B cell (primary cell): Measurements from ENCODE around the gene RELCH. TPM values are rescaled to one million over a fixed set of nuclear protein-coding genes. Genes with fewer than 3 reads are reported as not detected.

Experiments
- ATAC-seq: fragments of 200-7000 bp; cut with Tn5 transposase; one replicate; pipeline ENCODE4 v1.10.0; 2021; ENCODE audit warnings: low read depth, mild to moderate bottlenecking, moderate number of reproducible peaks, moderate library complexity
- CTCF ChIA-PET: fragments of 350-600 bp; sonication (Branson Sonifier 250); formaldehyde crosslinking; loops from one replicate; lab custom pipeline; 2021; ENCODE audit warnings: antibody characterized with exemption, inconsistent platforms; lab: Charles Lee
- POLR2A ChIA-PET: fragments of 350-600 bp; sonication (Branson Sonifier 250); formaldehyde crosslinking; loops from one replicate; lab custom pipeline; 2021; ENCODE audit warnings: antibody characterized with exemption; lab: Charles Lee
- DNase-seq: peaks from one replicate; pipeline ENCODE4 v3.0.0; 2013
- H2AFZ ChIP-seq: 2 replicates; pipeline ENCODE4 v1.6.1; 2012; ENCODE audit warnings: mild to moderate bottlenecking, low read depth, low read length; ENCODE audit not compliant: insufficient read depth, poor library complexity, severe bottlenecking
- H3K27ac ChIP-seq, 2 donors: 1 replicate in 1 of 2; 2 replicates in 1 of 2; pipeline ENCODE4 v1.5.1; 2012 to 2013; ENCODE audit warnings: low read length in 2 of 2, mild to moderate bottlenecking in 2 of 2, moderate library complexity in 1 of 2
- H3K27me3 ChIP-seq, 4 experiments: fragments of 200-600 bp in 1 of 4; sonication (generic) in 1 of 4; replicated peaks in 1 of 4; 1 replicate in 2 of 4; 2 replicates in 2 of 4; pipeline versions ENCODE4 v1.6.1 to v1.7.0; 2013 to 2016; ENCODE audit warnings: low read length in 3 of 4, mild to moderate bottlenecking in 2 of 4, mixed read lengths in 1 of 4, moderate library complexity in 1 of 4; ENCODE audit not compliant: insufficient read depth in 4 of 4, control insufficient read depth in 3 of 4; ENCODE audit errors: control extremely low read depth in 1 of 4
- H3K36me3 ChIP-seq, 2 experiments: replicated peaks in 1 of 2; 1 replicate in 1 of 2; 2 replicates in 1 of 2; pipeline versions ENCODE4 v1.6.1 to v1.7.1; 2013; ENCODE audit warnings: low read length in 1 of 2; ENCODE audit not compliant: insufficient read depth in 2 of 2, control insufficient read depth in 1 of 2; ENCODE audit errors: control extremely low read depth in 1 of 2, extremely low read depth in 1 of 2
- H3K4me1 ChIP-seq, 2 donors: fragments of 200-600 bp in 1 of 2; sonication (generic) in 1 of 2; 1 replicate in 1 of 2; 2 replicates in 1 of 2; pipeline versions ENCODE4 v1.5.1 to v1.6.1; 2013 to 2017; ENCODE audit warnings: low read length in 2 of 2; ENCODE audit not compliant: control insufficient read depth in 2 of 2, insufficient read depth in 2 of 2
- H3K4me2 ChIP-seq: replicated peaks from 2 replicates; pipeline ENCODE3; 2012; ENCODE audit warnings: mild to moderate bottlenecking, low read depth, low read length; ENCODE audit not compliant: poor library complexity, severe bottlenecking
- H3K4me3 ChIP-seq, 5 experiments: fragments of 200-600 bp in 1 of 5; sonication (generic) in 1 of 5; 1 replicate in 3 of 5; 2 replicates in 2 of 5; pipeline versions ENCODE4 v1.5.1 to v1.7.0; 2011 to 2016; ENCODE audit warnings: low read length in 4 of 5, mild to moderate bottlenecking in 4 of 5, low read depth in 2 of 5, control low read depth in 1 of 5, moderate library complexity in 1 of 5; ENCODE audit not compliant: insufficient read depth in 1 of 5; ENCODE audit errors: control extremely low read depth in 1 of 5, extremely low read depth in 1 of 5
- H3K79me2 ChIP-seq: fragments of 200-600 bp; sonication (generic); one replicate; pipeline ENCODE4 v1.6.0; 2016; ENCODE audit warnings: low read length; ENCODE audit not compliant: control insufficient read depth, insufficient read depth
- H3K9ac ChIP-seq: fragments of 200-600 bp; sonication (generic); 2 replicates; pipeline ENCODE4 v1.6.1; 2017; ENCODE audit warnings: mild to moderate bottlenecking, low read length, moderate library complexity
- H3K9me3 ChIP-seq, 3 donors: one replicate each; pipeline versions ENCODE4 v1.6.1 to v1.7.1; 2013; ENCODE audit warnings: low read length in 2 of 3; ENCODE audit not compliant: control insufficient read depth in 2 of 3, insufficient read depth in 1 of 3; ENCODE audit errors: control extremely low read depth in 1 of 3
- H4K20me1 ChIP-seq: 2 replicates; pipeline ENCODE4 v1.6.0; 2012; ENCODE audit warnings: mild to moderate bottlenecking, low read length; ENCODE audit not compliant: insufficient read depth, control insufficient read depth, poor library complexity, severe bottlenecking
- H3K27ac Mint-ChIP-seq: one replicate; pipeline ENCODE4 v1.8.0; 2021; ENCODE audit warnings: mixed read lengths
- H3K27me3 Mint-ChIP-seq: one replicate; pipeline ENCODE4 v1.8.0; 2021; ENCODE audit warnings: mixed read lengths
- H3K4me1 Mint-ChIP-seq: one replicate; pipeline ENCODE4 v1.8.0; 2021; ENCODE audit warnings: mixed read lengths
- H3K4me3 Mint-ChIP-seq: one replicate; pipeline ENCODE4 v1.8.0; 2021; ENCODE audit warnings: mixed read lengths
- H3K9me3 Mint-ChIP-seq: one replicate; pipeline ENCODE4 v1.8.0; 2022; ENCODE audit warnings: mixed read lengths; ENCODE audit not compliant: insufficient read depth
- CTCF ChIP-seq: fragments of 200-600 bp; IDR thresholded peaks from one replicate; pipeline ENCODE4 v1.8.0; 2022; ENCODE audit warnings: antibody characterized with exemption, mild to moderate bottlenecking
- EZH2 ChIP-seq: IDR thresholded peaks from 2 replicates; pipeline ENCODE4 v1.6.1; 2012; ENCODE audit warnings: borderline replicate concordance, low read depth, mild to moderate bottlenecking, moderate library complexity, low read length; ENCODE audit not compliant: insufficient read depth, poor library complexity, severe bottlenecking
- WGBS: methylation state at CpG from one replicate; pipeline ENCODE4 v1.1.5; 2013; ENCODE audit warnings: missing lambda C conversion rate; ENCODE audit not compliant: insufficient coverage; 5-methylcytosine and 5-hydroxymethylcytosine counted together
- intact Hi-C: fragments of 100-400 bp; cut with micrococcal nuclease; formaldehyde crosslinking; loops from one replicate; pipeline ENCODE4 v1.10.0; 2022
- polyA plus RNA-seq: library from polyadenylated mRNA; depleted of rRNA; stranded (reverse); fragments of >200 nt; gene quantifications from 2 replicates; pipeline ENCODE4 v1.2.3, GENCODE V29; 2012
- total RNA-seq, 2 donors: library from RNA; stranded (reverse); fragments of 120-200 nt in 1 of 2; gene quantifications; 1 replicate in 1 of 2; 2 replicates in 1 of 2; pipeline versions ENCODE4 v1.2.3 to v1.2.4, GENCODE V29; 2013 to 2022

The RELCH gene
- total and polyA plus RNA-seq, 2 donors (not counting 1 experiment from before 2014, with no cell fraction given) = 17.6 to 77.9 TPM

GRCh38 chr18:62332964-62333695 is 146.1 kb downstream of the RELCH start:
- Histone ChIP-seq H3K9me3 (no peaks in the 10 kb centered on the region), H3K4me1 (peaks cover 0 to 3% of the 10 kb centered on the region in 2 donors), H3K4me3 (no peak overlapping the region), H4K20me1 (no peaks in the 10 kb centered on the region), H3K9ac (no peak overlapping the region), H3K27me3 (peaks cover 0 to 40% (median 23%) of the 10 kb centered on the region in 4 experiments), H3K27ac (no peak overlapping the region), H3K79me2 (no peaks in the 10 kb centered on the region), H3K36me3 (no peaks in the 10 kb centered on the region), H3K4me2 (no peak overlapping the region), H2AFZ (no peak overlapping the region)
- WGBS = 98% methylated on average over 10 of the region's 13 CpGs
- intact Hi-C loops = no loop called here
- TF ChIP-seq EZH2 (no peak), CTCF (no peak)
- Mint-ChIP-seq H3K9me3 (no peaks in the 10 kb centered on the region), H3K27me3 (peaks cover 77% of the 10 kb centered on the region), H3K27ac (no peak overlapping the region), H3K4me3 (no peak overlapping the region), H3K4me1 (no peaks in the 10 kb centered on the region)
- ATAC-seq = no peak
- CTCF ChIA-PET = interaction anchor here (0.8 kb wide), 1 partner anchor 121 kb away, joined by 3 read pairs; no protein-coding TSS in a partner anchor
- no peak for DNase-seq
- POLR2A ChIA-PET = no interaction called here

- Mint-ChIP-seq H3K4me1 (no peaks in the 10 kb centered on the region), H3K4me3 (no peak overlapping the region), H3K27me3 (peaks cover 75% of the 10 kb centered on the region), H3K27ac (no peak overlapping the region), H3K9me3 (no peaks in the 10 kb centered on the region)
- H3K9ac ChIP-seq = no peak overlapping the region
- TF ChIP-seq CTCF = no peak
- no peak for TF ChIP-seq EZH2
- H3K79me2 ChIP-seq = no peaks in the 10 kb centered on the region
- intact Hi-C loops = no loop called here
- H2AFZ ChIP-seq = no peak overlapping the region
- ChIA-PET CTCF (no interaction called here), POLR2A (no interaction called here)
- no peaks in the 10 kb centered on the region for H3K36me3 ChIP-seq
- 91% methylated on average over 2 of the region's 8 CpGs for WGBS
- ATAC-seq (no peak), DNase-seq (no peak)
- peaks cover 0 to 3% of the 10 kb centered on the region in 2 donors for H3K4me1 ChIP-seq
- peaks cover 0 to 31% (median 17%) of the 10 kb centered on the region in 4 experiments for H3K27me3 ChIP-seq
- no peak overlapping the region for H3K4me3 ChIP-seq
- H4K20me1 ChIP-seq = no peaks in the 10 kb centered on the region
- no peaks in the 10 kb centered on the region for H3K9me3 ChIP-seq
- H3K27ac ChIP-seq = no peak overlapping the region
- no peak overlapping the region for H3K4me2 ChIP-seq
Observed at GRCh38 chr18:62334120-62334519, 147.1 kb downstream of the RELCH start.
